ENCODE measurements around the gene EEF1A1. TPM values are rescaled to one million over a fixed set of nuclear protein-coding genes. Genes with fewer than 3 reads are reported as not detected.

Gene EEF1A1
- total RNA-seq, 2 experiments from 2014 or later, result 7,440 to 7,455 TPM

GRCh38 chr6:73484438-73484837 lies 36.4 kb downstream of the EEF1A1 start:
- Mint-ChIP-seq H3K9me3 (no peaks in the 10 kb centered on the region), H3K36me3 (ENCODE audit: low read depth) (peaks cover 72% of the 10 kb centered on the region), H3K4me1 (peaks cover 8% of the 10 kb centered on the region), H3K27ac (peak overlapping the region; percentile 40), H3K27me3 (no peaks in the 10 kb centered on the region), H3K4me3 (no peak overlapping the region)
- POLR2A ChIA-PET, result interaction anchor here (0.7 to 1.0 kb wide), 3 partner anchors 19 to 30 kb away, joined by 3 to 4 read pairs (median 3); partner anchors contain the start of gene MTO1
- CTCF ChIA-PET, result interaction anchor here (1.6 kb wide), 1 partner anchor 126 kb away, joined by 4 read pairs; no protein-coding TSS in a partner anchor
- no peak for DNase-seq

- H3K27ac Mint-ChIP-seq, result no peak overlapping the region
- H3K4me1 Mint-ChIP-seq, result peaks cover 6% of the 10 kb centered on the region
- H3K27me3 Mint-ChIP-seq, result no peaks in the 10 kb centered on the region
- no peak for DNase-seq
- H3K4me3 Mint-ChIP-seq, result no peak overlapping the region
- H3K9me3 Mint-ChIP-seq, result no peaks in the 10 kb centered on the region
- CTCF ChIA-PET, result no interaction called here
- POLR2A ChIA-PET, result no interaction called here
- peaks cover 66% of the 10 kb centered on the region for H3K36me3 Mint-ChIP-seq (ENCODE audit: low read depth)
Measured at GRCh38 chr6:73481969-73482368, 38.9 kb downstream of the EEF1A1 start.

- ChIA-PET POLR2A (interaction anchor here (0.7 to 2.1 kb wide), 3 partner anchors 11 to 24 kb away, joined by 3 to 14 read pairs (median 3); partner anchors contain the start of gene MTO1), CTCF (interaction anchor here (0.6 to 0.8 kb wide), 2 partner anchors 26 to 38 kb away, joined by 3 to 5 read pairs; no protein-coding TSS in a partner anchor)
- peaks cover 54% of the 10 kb centered on the region for H3K36me3 Mint-ChIP-seq (ENCODE audit: low read depth)
Measured at GRCh38 chr6:73477407-73477806, 43.4 kb downstream of the EEF1A1 start.

GRCh38 chr6:73476723-73477122 lies 44.1 kb downstream of the EEF1A1 start:
- Mint-ChIP-seq H3K4me3 (no peak overlapping the region), H3K36me3 (ENCODE audit: low read depth) (peaks cover 54% of the 10 kb centered on the region), H3K27ac (no peak overlapping the region), H3K4me1 (peaks cover 15% of the 10 kb centered on the region), H3K9me3 (no peaks in the 10 kb centered on the region), H3K27me3 (no peaks in the 10 kb centered on the region)
- DNase-seq, result no peak
- ChIA-PET POLR2A (interaction anchor here (0.7 to 2.1 kb wide), 4 partner anchors 10 to 25 kb away, joined by 3 to 14 read pairs (median 3); partner anchors contain the start of gene MTO1), CTCF (interaction anchor here (0.6 to 0.8 kb wide), 2 partner anchors 26 to 39 kb away, joined by 3 to 5 read pairs; no protein-coding TSS in a partner anchor)

More at GRCh38 chr6:73477407-73477806, 43.4 kb downstream of the EEF1A1 start:
- no peaks in the 10 kb centered on the region for H3K27me3 Mint-ChIP-seq
- peaks cover 9% of the 10 kb centered on the region for H3K4me1 Mint-ChIP-seq
- no peak overlapping the region for H3K4me3 Mint-ChIP-seq
- no peak for DNase-seq
- H3K27ac Mint-ChIP-seq, result no peak overlapping the region
- no peaks in the 10 kb centered on the region for H3K9me3 Mint-ChIP-seq

GRCh38 chr6:73471686-73472290 lies 49.0 kb downstream of the EEF1A1 start:
- H3K4me3 Mint-ChIP-seq, result peak overlapping the region; percentile 73
- no peak for DNase-seq
- peak overlapping the region; percentile 88 for H3K27ac Mint-ChIP-seq
- ChIA-PET POLR2A (interaction anchor here (1.0 to 5.5 kb wide), 8 partner anchors 10 to 49 kb away, joined by 3 to 69 read pairs (median 10); partner anchors contain the start of genes CGAS, EEF1A1 and MTO1), CTCF (interaction anchor here (0.9 to 2.6 kb wide), 7 partner anchors 9 to 181 kb away, joined by 3 to 11 read pairs (median 5); partner anchors contain the start of gene MTO1)
- peaks cover 30% of the 10 kb centered on the region for H3K4me1 Mint-ChIP-seq
- no peaks in the 10 kb centered on the region for H3K9me3 Mint-ChIP-seq
- H3K36me3 Mint-ChIP-seq (ENCODE audit: low read depth), result peaks cover 59% of the 10 kb centered on the region
- H3K27me3 Mint-ChIP-seq, result no peaks in the 10 kb centered on the region

Other genes with a start within 250 kb of the EEF1A1 start
- gene DPPA5, start 166.8 kb downstream of the EEF1A1 start, total RNA-seq, result not detected
- not detected for gene KHDC3L, start 158.4 kb downstream of the EEF1A1 start, total RNA-seq
- under 1 TPM; 0.33 to 0.68 TPM for gene OOEP, start 151.1 kb downstream of the EEF1A1 start, total RNA-seq
- gene DDX43, start 126.2 kb downstream of the EEF1A1 start, total RNA-seq, result under 1 TPM; 0.80 to 0.88 TPM
- gene CGAS, start 68.7 kb downstream of the EEF1A1 start, total RNA-seq, result 10 to 100 TPM; 47.8 to 48.2 TPM
- gene MTO1, start 59.3 kb downstream of the EEF1A1 start, total RNA-seq, result 10 to 100 TPM; 62.1 to 66.4 TPM
- 1 to 10 TPM; 8.0 to 9.5 TPM for gene SLC17A5, start 133.0 kb upstream of the EEF1A1 start, total RNA-seq
- 10 to 100 TPM; 13.6 to 15.0 TPM for gene CD109, start 175.2 kb upstream of the EEF1A1 start, total RNA-seq

Data from activated CD4-positive, alpha-beta memory T cell treated with anti-CD3 and anti-CD28 coated beads, Interleukin-2, amount 10 ng/mL, durations not matched to agents 7 days and 5 days (primary cell).